NCI-H2196 (cell line): ENCODE data around the gene TSC22D1.

Experiments
- DNase-seq: peaks from one replicate; lab custom pipeline; 2025; ENCODE audit not compliant: unreplicated experiment; lab: John Stamatoyannopoulos, UW

TSC22D1 gene

DNA sequence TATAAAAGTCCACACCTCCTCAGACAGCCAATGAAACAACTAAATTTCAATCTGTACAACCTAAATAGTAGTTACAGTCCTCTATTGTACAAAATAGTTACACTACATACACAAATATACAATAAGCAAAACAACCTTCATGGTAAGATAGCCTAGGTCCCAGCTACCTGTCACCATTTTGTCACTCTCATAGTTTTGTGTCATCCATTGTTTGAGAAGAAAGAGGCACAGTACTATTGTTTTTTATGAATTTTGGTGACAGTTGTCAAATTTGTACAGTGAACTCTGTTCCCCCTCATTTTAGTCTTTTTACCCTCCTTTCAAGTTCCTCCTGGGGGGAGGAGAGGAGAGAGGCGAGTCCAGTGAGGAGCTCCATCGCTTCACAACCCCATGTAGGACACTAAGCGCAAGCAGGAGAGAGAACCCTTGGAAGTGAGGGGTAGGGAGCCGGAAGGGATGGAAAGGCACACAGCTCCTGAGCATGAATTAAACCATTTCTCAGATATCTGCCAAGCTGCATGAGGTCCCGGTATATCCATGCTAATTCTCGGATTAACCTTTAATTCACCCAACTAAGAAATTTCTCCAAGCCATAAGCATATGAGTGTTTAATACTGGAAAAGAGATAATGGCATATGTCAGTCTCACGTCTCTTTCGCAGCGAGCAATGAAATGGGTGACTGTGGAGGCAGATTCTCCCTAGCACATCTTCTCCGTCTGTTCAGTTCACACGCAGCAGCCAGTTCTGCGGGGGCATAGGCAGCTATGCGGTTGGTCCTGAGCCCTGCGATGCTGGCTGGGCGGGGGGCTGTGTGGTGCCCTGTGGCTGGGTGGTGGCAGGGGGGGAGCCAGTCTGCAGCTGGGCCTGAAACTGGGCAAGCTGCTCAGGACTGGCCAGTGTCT lies 142.0 kb downstream of the TSC22D1 start:
- no peak for DNase-seq

- DNase-seq: no peak
Measured at GRCh38 chr13:44432650-44433049, 143.5 kb downstream of the TSC22D1 start.

DNA sequence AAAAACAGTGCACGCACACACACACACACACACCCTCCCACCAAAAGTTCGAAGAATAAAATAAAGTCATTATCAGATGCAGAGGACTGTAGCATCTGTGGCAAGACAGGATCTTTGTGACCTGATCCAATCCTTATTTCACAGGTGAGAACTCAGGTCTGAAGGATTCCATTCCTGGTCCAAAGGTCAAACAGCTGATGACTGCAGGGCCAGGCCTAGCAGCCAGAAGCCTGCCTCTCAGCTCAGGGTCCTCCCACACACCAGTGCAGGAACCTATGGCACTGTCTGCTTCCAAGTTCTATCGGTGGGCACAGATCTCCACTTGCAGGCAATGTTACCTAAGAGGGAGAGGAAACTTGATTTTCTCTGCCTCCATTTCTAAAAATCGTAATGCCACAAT lies 145.0 kb downstream of the TSC22D1 start:
- DNase-seq: no peak

DNA sequence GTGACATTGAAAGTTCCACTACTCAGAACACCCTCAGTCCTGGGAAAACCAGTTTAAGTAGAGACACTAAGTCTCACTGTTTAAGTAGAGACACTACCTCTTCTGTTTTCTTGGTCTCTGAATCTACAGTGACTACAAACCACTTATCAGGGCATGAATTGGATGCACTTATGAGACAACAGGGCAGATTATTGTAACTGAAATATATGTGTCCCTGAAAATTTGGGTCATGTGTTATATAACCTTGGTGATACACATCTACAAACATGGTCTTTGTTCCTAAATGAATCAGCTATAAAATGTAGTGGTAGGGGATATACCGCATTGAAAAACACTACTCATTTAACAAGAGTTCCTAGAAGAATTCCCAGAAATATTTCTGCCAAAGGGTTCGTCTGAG lies 146.8 kb downstream of the TSC22D1 start:
- no peak for DNase-seq

DNA sequence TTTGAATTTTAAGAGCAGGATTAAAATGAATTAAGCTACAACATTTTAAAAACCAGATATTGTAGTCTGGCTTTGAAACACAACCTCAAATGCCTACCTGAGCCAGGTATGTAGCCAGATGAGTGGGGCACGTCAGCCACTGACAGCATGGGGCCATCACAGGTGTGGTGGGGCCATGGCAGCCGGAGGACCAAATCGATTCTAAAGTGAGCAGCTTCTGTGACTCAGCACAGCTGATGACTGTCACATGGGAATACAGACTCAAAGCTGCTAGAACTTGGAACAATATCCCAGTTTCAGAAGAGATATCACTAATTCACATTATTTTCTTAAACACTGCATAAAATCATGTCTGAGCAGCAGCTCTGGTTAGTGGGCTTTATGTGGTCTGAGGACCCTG lies 149.7 kb downstream of the TSC22D1 start:
- DNase-seq: no peak

DNA sequence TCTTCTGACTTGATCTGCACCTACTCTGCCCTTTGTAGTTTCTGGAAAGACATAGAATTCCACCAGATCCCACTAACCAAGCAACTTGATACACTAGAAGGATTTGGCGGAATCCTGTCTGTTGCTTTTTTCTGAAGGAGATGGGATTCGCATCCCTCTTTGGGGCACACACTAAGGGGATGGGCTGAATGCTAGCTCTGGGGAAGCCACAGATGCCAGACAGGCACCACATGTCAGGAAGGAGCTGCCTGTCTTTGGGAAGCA lies 150.4 kb downstream of the TSC22D1 start:
- DNase-seq: no peak

DNA sequence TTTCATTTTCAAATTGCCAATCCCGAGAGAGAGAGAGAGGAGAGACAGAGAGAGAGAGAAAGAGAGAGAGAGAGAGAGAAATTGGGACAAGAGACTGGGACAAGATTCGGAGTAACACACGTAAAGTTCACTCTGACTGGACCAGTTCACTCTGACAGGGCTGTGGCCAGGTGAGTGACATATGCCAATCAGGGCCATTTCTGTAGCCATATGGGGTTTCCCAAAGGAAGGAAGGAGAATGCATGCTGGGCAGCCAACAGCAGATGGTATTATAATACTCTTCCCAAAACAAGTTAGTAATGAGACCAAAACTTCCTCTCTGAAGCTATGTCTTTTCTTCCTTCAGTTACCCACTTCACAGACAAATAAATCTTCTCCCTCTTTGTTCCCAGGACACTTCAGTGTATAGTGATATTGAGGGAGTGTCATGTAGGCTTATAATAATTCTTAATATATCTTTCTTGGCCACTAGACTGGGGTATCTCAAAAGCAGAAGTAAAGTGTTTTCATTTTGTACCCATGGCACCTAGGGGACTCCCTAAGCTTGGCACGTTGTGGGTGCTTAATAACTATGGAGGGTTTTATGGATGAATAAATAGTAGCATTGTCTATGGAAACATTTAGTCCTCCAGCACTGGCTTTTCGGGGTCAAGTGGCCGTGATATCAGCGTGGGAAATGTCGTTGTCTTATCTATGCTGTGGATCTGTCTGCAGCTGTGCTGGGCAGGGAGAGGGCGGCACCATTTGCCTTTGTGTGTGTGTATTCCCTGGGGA lies 150.9 kb downstream of the TSC22D1 start:
- DNase-seq: no peak

- DNase-seq: no peak
Measured at GRCh38 chr13:44423824-44424223, 152.3 kb downstream of the TSC22D1 start.

- DNase-seq: no peak
Measured at GRCh38 chr13:44422755-44423643, 153.1 kb downstream of the TSC22D1 start.

GRCh38 chr13:44421853-44422525 lies 154.1 kb downstream of the TSC22D1 start:
- no peak for DNase-seq

DNA sequence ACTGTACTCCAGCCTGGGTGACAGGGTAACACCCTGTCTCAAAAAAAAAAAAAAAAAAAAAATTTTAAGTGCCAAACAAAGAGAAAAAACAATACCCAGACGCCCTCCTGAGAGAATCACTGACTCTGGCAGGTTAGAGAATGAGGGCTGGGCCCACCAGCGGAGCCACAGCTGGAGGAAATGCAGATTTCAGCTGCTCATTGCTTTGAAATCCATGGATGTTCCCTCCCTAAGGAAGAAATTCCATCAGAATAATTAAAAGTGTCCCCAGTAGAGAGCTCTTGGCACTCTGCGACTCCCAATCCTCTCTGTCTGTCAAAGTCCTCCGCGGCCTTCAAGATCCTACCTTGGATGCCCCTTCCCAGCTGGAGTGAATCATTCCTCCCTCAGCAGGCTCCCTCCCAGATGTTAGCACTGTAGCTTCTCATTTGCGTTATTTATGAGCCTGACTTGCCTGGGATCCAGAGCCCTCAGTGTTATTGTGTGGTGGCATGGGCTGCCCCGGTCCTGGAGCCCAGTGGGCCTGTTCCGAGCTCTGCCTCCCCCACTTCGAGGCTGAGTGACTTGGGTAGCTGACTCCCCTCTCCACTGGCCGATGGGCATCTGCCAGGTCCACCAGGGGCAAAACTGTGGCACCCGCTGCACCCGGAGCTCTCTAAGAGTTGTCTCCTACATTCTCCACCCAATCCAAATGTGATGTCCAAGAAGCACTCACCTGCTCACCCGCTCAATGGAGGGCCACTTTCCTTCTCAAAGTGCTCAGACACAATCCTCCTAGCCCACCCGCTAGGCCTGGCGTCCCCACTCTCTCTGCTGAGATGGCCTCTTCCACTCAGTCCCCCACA lies 155.5 kb downstream of the TSC22D1 start:
- DNase-seq: no peak

- no peak for DNase-seq
Measured at GRCh38 chr13:44417876-44418275, 158.3 kb downstream of the TSC22D1 start.

DNA sequence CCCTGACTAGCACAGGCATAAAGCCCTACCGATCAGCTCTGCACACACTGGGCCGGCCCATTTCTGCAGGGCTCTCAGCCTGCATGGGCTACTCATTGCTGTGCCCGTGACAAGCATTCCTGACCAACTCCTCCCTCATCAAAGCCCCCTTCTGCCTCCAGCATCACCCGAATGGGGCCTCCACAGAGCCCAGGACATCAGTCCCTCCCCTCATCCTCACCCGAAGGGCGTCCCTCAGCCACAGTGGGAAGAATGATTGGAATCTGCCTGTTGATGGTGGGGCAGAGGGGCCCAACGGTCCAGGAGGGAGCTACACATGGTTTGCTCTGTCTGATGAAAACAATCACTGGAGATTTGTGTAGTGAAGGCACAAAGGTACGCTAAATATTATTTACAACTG lies 158.7 kb downstream of the TSC22D1 start:
- DNase-seq: no peak

- no peak for DNase-seq
Measured at GRCh38 chr13:44416744-44417143, 159.4 kb downstream of the TSC22D1 start.

GRCh38 chr13:44416301-44416700 lies 159.8 kb downstream of the TSC22D1 start:
- DNase-seq: no peak

- DNase-seq: no peak
Measured at GRCh38 chr13:44415815-44416214, 160.3 kb downstream of the TSC22D1 start.

DNA sequence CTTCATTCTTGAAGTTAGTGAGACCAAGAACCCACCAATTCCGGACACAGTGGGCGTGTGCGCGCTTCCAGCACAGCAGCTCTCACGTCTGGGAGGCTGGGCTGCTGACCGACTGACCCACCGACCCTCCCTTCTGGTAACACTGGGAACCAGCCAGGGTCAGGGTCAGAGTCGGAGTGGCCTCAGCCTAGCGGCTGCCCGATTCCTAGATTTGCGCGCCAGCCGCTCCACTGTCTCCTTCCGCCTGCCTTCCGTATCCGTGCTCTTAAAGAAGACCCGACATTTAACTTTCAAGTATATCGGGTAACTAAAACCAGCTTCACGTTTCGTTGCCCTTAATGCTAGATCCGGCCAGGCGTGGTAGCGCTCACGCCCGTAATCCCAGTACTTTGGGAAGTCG lies 161.4 kb downstream of the TSC22D1 start:
- DNase-seq: no peak

DNA sequence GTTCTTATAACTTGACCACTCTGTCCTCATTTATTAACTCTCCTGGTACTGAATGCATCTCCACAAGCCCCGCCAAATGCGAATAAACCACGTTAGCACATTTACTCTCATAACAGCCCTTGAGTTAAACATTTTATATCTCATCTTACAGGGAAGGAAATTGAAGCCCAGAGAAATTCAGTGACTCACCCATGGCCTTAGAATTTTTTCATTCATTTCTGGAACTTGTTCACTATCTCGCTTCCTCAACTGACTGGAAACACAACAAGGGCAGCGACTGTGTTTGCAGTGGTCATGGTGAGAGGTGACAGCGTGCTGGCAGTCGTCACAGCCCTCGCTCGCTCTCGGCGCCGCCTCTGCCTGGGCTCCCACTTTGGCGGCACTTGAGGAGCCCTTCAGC lies 163.0 kb downstream of the TSC22D1 start:
- no peak for DNase-seq

DNA sequence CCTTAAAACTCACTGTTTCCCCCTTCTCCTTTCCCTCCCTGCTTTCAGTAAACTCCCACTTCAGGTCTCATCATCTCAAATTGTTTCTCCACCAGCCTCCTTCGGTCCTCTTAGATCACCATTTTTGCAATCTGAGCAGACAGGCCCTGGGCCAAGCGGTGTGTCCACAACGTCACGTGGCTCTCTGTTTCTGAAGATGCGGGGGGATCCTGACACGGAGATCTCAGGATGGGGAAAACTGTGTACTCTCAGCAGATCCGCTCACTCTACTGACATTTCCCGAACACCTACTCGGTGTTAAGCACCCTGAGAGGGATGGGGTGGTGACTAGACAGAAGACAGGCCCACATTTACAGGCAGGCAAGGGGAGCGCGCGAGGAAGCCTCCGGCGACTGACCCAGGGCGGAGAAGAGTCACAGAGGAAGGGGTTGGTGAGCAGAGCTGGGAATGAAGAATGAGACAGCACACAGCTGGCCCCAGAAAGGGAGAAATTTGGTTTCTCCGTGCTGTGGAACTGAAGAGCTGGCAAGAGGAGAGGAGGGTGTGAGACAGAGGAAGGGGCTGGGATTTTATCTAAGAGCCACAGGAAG lies 163.7 kb downstream of the TSC22D1 start:
- DNase-seq: no peak

GRCh38 chr13:44411841-44412240 lies 164.3 kb downstream of the TSC22D1 start:
- no peak for DNase-seq
